Mesothelial cell of epicardium (in vitro differentiated cells): ENCODE measurements around the gene GCAT. TPM values are rescaled to one million over a fixed set of nuclear protein-coding genes. Genes with fewer than 3 reads are reported as not detected.

ENCODE experiments used
- DNase-seq, 2 experiments: peaks; one replicate each; pipeline ENCODE4 v3.0.0; 2021; ENCODE audit warnings: low spot score in 2 of 2; ENCODE audit not compliant: unreplicated experiment in 2 of 2
- H3K27ac Mint-ChIP-seq: 2 replicates; pipeline ENCODE4 v1.8.0; 2021; ENCODE audit warnings: mixed read lengths
- H3K27me3 Mint-ChIP-seq: 2 replicates; pipeline ENCODE4 v1.8.0; 2021; ENCODE audit warnings: low read depth, mixed read lengths
- H3K36me3 Mint-ChIP-seq: 2 replicates; pipeline ENCODE4 v1.8.0; 2021; ENCODE audit warnings: mixed read lengths
- H3K4me1 Mint-ChIP-seq: 2 replicates; pipeline ENCODE4 v1.8.0; 2021; ENCODE audit warnings: mixed read lengths
- H3K4me3 Mint-ChIP-seq: 2 replicates; pipeline ENCODE4 v1.8.0; 2021; ENCODE audit warnings: mild to moderate bottlenecking, moderate library complexity, mixed read lengths
- H3K9me3 Mint-ChIP-seq: 2 replicates; pipeline ENCODE4 v1.8.0; 2021; ENCODE audit warnings: mixed read lengths
- CTCF ChIP-seq: fragments of 200-600 bp; sonication (generic); IDR thresholded peaks from one replicate; pipeline ENCODE4 v1.5.0; 2021; ENCODE audit warnings: antibody characterized with exemption; ENCODE audit not compliant: unreplicated experiment
- total RNA-seq: library from RNA; stranded (reverse); gene quantifications from 3 replicates; pipeline ENCODE4 v1.2.1, GENCODE V29; 2021

Gene GCAT
- 9.8 to 13.2 TPM (median 12.5 TPM) in 3 replicates for total RNA-seq

DNA sequence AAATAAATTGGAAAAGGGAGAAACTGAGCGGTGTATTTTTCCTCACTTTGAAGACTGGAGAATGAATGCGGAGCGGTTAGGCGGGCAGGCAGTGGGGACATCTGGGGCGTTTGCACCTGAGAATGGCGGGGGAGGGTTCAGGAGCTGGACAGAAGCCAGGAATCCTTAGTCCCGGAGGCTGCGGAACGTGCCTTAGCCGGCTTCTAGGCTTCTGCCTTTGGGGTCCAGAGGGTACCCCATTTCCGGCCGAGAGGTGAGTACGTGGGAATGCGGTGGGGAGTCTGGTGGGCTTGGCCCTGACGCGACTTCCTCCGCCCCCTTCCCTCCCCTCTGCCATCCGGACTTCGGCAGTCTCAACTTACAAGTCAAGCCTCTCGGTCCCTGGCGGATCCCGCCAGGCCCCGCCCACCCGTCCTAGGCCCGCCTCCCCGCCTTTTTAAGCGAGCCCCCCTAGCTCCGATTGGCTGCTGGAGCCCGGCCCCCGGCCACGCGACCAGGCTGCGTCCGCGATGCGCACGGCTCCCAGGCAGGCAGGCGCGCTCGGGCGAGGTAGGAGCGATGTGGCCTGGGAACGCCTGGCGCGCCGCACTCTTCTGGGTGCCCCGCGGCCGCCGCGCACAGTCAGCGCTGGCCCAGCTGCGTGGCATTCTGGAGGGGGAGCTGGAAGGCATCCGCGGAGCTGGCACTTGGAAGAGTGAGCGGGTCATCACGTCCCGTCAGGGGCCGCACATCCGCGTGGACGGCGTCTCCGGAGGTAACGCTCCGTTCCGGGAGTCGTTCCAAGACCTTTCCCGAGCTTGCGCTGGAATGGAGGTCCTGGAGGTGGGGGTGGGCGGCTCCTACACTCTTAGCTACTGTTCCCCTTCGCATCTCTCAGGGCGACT lies at the start of gene GCAT:
Gene GCAT, plus strand, starts transcription at position 525 of the 884 bp plus-strand sequence. Its CDS starts 34 bp downstream, at position 559.
- no peaks in the 10 kb centered on the region for H3K27me3 Mint-ChIP-seq
- peak within 1 kb of the TSS; percentile 80 for H3K4me3 Mint-ChIP-seq
- DNase-seq = peak; percentile 93 to 96
- peaks cover 44% of the 10 kb centered on the region for H3K4me1 Mint-ChIP-seq
- H3K27ac Mint-ChIP-seq = peak within 1 kb of the TSS; percentile 88
- no peaks in the 10 kb centered on the region for H3K9me3 Mint-ChIP-seq
- TF ChIP-seq CTCF = no peak
- H3K36me3 Mint-ChIP-seq = peaks cover 1% of the 10 kb centered on the region

GRCh38 chr22:37758694-37759093 lies 49.0 kb upstream of the GCAT start:
- H3K9me3 Mint-ChIP-seq = no peaks in the 10 kb centered on the region
- DNase-seq = no peak
- TF ChIP-seq CTCF = no peak
- H3K36me3 Mint-ChIP-seq = peaks cover 22% of the 10 kb centered on the region
- no peak overlapping the region for H3K27ac Mint-ChIP-seq
- H3K4me3 Mint-ChIP-seq = no peak overlapping the region
- no peaks in the 10 kb centered on the region for H3K27me3 Mint-ChIP-seq
- H3K4me1 Mint-ChIP-seq = no peaks in the 10 kb centered on the region

GRCh38 chr22:37759281-37759680 lies 48.5 kb upstream of the GCAT start:
- H3K27ac Mint-ChIP-seq = no peak overlapping the region
- H3K9me3 Mint-ChIP-seq = no peaks in the 10 kb centered on the region
- no peaks in the 10 kb centered on the region for H3K4me1 Mint-ChIP-seq
- DNase-seq = no peak
- TF ChIP-seq CTCF = no peak
- H3K4me3 Mint-ChIP-seq = no peak overlapping the region
- H3K27me3 Mint-ChIP-seq = no peaks in the 10 kb centered on the region
- peaks cover 28% of the 10 kb centered on the region for H3K36me3 Mint-ChIP-seq

GRCh38 chr22:37760152-37760551 lies 47.6 kb upstream of the GCAT start:
- TF ChIP-seq CTCF = no peak
- Mint-ChIP-seq H3K9me3 (no peaks in the 10 kb centered on the region), H3K36me3 (peaks cover 25% of the 10 kb centered on the region), H3K4me3 (no peak overlapping the region), H3K27me3 (no peaks in the 10 kb centered on the region), H3K4me1 (no peaks in the 10 kb centered on the region), H3K27ac (no peak overlapping the region)
- DNase-seq = no peak

DNA sequence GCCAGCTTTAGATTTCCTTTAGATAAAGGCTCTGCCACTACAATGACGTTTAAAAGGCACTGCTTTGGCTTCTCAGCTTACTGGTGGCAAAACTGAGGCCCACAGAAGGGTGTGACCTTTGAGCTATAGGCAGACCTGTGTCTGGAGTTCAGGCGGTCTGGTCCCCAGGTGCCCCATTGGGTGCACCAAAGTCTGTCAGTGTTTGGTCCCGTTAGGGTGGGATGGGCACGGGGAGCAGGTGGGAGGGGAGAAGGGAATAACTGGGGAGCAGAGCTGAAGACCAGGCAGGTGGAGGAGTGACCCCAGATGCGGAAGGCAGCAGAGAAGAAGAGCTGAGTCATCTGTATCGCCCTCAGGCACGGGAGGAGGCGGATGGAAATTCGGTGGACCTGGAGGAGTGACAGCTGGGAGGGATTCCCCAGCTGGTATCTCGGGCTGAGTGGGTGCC lies 45.3 kb upstream of the GCAT start:
- no peaks in the 10 kb centered on the region for H3K4me1 Mint-ChIP-seq
- no peak for TF ChIP-seq CTCF
- no peak overlapping the region for H3K27ac Mint-ChIP-seq
- H3K27me3 Mint-ChIP-seq = no peaks in the 10 kb centered on the region
- H3K36me3 Mint-ChIP-seq = peaks cover 22% of the 10 kb centered on the region
- no peak for DNase-seq
- H3K9me3 Mint-ChIP-seq = no peaks in the 10 kb centered on the region
- no peak overlapping the region for H3K4me3 Mint-ChIP-seq
